HG02884 (cell line): Measurements from ENCODE around the gene ZNF302.
A peak's percentile ranks its signal among the peaks of the same experiment; 100 is the strongest.

ENCODE experiments used
- ATAC-seq: cut with Tn5 transposase; IDR thresholded peaks from one replicate; pipeline ENCODE4 v1.9.1; 2021; ENCODE audit warnings: mild to moderate bottlenecking, moderate library complexity; ENCODE audit not compliant: unreplicated experiment

ZNF302 gene

GRCh38 chr19:34731019-34731829 is 53.7 kb downstream of the ZNF302 start:
- ATAC-seq = no peak

DNA sequence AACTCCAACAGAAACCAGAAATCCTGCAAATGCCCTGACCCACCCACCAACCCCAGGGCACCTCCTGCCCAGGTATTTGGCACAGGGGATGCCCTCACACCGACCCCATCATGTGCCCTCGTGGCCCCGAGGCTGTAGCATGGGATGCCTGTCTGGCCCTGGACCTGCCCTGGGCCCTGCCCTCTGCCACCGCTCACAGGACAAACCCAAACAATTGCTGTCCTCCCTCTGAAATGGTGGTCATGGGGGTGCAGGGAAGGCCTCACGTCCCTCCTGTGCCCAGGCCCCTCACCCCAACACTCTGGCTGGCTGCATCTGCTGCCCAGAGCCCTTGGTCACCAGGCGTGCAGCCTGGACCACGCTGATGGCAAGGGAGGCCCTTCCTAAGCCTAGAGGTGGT is 54.5 kb downstream of the ZNF302 start:
- no peak for ATAC-seq

DNA sequence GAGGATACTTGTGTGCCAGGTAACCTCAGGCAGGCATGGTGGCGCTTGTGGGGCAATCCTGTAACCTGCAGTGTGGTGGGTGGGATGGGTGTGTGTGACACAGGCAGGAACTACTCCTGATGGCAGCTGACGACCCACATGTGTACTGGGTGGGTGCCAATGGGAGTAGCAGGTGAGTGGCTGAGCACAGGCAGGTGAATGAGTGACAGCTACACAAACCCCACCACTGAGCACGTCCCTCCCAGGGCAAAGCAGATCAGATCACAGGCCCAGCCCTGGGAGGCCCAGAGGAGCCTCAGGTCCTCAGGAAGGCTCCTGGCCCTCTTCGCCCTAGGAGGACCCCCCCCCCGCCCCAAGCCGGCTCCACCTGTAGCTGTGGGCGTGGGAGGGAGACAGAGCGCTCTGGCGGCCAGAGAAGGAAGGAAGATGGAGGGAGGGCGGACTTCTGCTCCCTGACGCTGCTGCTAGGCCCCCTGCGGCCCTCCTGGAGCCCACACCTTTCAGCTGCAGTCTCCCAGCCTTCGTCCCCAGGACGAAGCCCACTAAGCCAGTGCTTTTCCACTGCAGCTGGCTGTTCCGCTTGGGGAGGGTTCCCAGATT is 55.2 kb downstream of the ZNF302 start:
- no peak for ATAC-seq

- ATAC-seq = peak; percentile 20
These were observed 55.8 kb downstream of the ZNF302 start for GRCh38 chr19:34733266-34733745.

DNA sequence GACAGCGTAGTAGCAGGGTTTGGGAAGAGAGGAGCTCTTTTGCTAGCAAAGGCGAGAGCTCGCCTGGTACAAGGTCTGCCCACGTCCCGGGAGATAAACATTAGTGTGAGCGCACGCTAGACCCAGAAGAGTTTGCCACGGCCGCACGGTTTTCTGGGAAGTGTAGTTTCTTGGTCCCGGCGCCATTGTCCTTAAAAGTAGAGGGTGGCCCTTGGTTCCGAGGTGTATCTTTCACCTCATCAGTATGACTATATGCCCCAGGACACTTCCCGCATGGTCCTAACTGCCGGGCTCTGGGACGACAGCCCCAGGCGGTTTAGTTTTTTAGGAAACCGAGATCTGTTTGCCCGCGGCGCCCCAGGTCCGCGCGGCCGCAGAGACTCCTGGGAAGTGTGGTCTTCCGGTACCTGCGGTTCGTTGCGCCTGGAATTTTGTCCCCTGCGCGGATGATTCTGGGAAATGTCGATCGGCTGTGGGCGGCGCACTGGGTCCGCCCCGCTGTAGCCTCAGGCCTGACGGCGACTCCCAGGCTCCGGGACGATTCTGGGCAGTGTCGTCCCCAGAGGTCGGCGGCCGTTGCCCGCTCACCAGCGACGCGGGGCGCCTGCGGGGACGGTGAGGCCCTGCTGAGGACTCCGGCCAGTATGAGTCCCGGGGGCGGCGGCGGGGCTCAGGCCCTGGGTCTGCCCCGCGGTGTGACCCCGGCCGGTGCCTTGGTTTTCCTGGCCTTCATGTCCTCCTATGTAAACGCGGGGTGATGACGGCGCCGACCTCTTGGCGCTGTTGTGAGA is 56.5 kb downstream of the ZNF302 start, which contains the start of gene ZNF181:
Gene ZNF181, plus strand, starts transcription at position 498 of the 791 bp plus-strand sequence. CDS start 795 bp downstream, outside the sequence.
- peak; percentile 67 for ATAC-seq

GRCh38 chr19:34734537-34735103 is 57.1 kb downstream of the ZNF302 start:
- ATAC-seq = no peak
